GM12873 (cell line): ENCODE results near the gene FXYD7.

Source experiments
- TF ChIP-seq, protein P1 (sequence below): IDR thresholded peaks from 2 replicates; pipeline ENCODE4 v1.5.1; 2012; ENCODE audit warnings: low read depth, mild to moderate bottlenecking, moderate library complexity, low read length, control low read depth; ENCODE audit not compliant: insufficient read depth; ENCODE audit errors: missing control alignments

Gene FXYD7

DNA sequence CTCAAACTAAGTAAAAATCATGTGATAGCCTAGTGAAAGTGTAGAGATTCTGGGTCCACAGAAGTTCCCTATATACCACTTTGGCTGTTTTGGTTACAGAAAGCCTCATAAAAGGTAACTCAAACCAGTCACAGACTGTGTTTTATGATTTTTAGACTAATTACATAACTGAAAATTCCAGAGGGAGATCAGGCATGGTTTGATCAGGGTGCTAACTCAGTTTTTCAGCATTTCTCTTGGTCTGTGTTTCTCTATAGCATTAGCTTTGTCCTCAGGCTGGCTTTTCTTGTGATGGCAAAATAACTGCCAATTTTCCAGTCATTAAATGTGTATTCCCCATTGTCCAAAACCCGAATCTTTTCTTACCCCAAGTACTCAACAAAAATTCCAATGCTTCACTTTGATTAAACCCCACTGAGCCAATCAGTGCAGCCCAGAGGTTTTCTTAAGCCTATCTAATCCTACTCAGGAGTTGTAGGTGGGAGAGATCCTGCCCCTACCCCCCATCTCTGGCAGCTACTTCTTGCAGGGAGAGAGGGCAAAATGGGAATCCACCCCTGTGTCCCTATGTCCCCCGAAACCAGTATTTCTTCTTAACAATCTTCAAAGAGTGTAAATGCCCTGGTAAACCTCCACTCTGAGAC is 36.0 kb upstream of the FXYD7 start:
- TF ChIP-seq, protein P1, sequence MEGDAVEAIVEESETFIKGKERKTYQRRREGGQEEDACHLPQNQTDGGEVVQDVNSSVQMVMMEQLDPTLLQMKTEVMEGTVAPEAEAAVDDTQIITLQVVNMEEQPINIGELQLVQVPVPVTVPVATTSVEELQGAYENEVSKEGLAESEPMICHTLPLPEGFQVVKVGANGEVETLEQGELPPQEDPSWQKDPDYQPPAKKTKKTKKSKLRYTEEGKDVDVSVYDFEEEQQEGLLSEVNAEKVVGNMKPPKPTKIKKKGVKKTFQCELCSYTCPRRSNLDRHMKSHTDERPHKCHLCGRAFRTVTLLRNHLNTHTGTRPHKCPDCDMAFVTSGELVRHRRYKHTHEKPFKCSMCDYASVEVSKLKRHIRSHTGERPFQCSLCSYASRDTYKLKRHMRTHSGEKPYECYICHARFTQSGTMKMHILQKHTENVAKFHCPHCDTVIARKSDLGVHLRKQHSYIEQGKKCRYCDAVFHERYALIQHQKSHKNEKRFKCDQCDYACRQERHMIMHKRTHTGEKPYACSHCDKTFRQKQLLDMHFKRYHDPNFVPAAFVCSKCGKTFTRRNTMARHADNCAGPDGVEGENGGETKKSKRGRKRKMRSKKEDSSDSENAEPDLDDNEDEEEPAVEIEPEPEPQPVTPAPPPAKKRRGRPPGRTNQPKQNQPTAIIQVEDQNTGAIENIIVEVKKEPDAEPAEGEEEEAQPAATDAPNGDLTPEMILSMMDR = no peak

DNA sequence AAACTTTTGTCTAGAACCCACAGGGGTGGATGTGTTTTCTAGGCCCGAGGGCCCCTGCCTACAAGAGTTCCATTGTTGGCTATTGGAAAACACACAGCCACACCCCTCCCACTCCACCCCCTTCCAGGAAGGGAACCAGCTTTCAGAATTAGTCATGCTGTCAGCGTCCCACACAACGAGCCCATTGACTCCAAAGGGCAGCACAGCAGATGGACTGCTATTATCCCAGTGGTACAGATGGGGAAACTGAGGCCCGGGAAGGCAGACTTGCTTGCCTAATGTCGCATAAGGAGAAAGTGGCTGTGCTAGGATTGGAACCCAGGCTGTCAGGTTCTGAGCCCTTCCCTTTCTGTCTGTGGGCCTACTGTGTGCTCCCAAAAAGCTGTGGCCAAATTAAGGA is 35.5 kb upstream of the FXYD7 start:
- TF ChIP-seq, protein P1 = no peak

DNA sequence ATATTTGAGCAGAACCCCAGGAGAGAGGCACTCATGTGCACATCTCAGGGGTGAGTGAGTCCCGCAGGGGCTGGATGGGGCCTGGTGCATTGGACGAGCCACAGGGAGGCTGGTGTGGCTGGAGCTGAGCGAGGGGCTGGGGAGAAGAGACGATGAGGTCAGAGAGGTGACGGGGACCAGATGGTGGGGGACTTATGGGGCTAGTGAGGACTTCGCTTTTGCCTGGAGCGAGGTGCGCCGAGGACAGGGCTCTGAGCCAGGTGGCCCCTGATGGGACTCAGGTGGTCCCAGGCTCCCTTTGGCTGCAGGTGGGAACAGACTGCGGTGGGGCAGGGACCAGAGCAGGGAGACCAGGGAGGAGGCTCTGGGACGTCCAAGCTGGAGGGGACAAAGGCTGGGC is 34.3 kb upstream of the FXYD7 start:
- TF ChIP-seq, protein P1 = no peak

DNA sequence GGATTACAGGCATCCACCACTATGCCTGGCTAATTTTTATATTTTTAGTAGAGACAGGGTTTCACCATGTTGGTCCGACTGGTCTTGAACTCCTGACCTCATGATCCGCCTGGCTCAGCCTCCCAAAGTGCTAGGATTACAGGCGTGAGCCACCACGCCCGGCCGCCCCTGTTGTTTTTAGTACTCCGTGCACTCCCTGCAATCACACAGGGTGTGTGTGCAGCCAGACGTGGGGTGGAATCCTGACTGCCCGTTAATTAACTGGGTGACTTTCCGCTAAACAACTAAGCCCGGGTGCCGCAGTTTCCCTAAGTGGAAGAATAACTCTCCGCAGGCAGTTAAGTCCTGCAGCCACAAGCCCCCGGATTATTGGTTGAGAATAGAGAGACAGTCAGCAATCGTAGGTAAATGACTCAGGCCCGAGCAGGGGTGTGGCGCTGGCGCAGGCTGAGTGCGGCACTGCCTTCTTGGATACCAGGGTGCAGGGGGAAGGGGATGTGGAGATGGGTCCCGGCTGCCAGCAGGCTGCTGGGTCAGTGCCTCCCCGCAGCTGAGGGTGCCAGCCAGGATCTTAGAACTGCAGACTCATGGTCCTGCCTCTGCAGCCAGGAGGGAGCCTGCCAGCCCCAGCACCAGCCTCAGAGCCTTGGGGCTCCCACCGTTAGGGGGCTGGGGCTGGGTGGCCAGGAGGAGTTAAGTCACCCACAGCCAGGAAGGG is 33.5 kb upstream of the FXYD7 start:
- TF ChIP-seq, protein P1 = no peak

DNA sequence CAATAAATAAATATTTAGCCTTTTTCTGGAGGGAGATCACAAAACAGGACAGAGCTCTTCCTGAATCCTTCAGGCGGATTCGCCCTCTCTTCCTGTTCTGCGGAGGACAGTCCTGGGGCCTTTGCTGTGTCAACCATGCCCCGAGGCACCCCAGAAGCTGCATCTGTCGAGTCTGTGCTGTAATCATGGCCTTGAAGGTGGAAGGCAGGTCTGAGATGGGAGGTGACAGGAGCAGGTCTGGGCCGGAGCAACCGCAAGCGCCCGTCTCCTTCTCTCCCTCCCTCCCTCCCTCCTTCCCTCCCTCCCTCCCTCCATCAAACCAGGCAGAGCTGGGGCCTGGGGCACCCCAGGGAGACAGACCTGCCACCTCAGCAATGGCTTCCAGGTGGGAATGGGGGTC is 32.1 kb upstream of the FXYD7 start:
- TF ChIP-seq, protein P1 = no peak

DNA sequence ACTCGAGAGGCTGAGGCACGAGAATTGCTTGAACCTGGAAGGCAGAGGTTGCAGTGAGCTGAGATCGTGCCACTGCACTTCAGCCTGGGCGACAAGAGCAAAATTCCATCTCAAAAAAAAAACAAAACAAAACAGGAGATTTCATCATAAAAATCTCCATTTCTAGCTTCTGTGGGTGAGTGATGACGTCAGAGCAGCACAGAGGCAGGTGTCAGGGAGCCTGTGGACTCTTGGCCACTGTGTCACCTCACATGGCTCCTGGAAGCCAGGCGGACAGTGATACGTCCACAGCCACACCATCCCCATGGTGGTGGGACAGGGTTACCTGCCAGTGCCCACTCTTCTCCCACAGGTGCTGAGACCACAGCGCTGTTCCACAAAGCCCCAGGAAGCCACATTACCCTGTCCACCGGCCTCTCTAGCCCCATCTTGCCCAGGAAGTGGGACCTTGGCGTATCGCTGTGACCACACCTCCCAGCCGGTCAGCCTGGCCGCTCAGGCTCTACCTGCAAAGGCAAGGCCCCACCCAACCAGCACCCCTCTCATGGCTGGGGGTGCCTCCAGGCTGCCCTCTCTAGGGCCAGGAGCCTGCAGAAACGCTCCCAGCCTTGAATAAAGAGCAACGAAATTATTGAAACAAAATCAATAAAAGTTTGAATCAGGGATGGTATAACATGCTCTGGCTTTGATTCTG is 29.9 kb upstream of the FXYD7 start:
- TF ChIP-seq, protein P1 = no peak
